A549 (cell line): Measurements from ENCODE around the gene NCAPD2. TPM values are rescaled to one million over a fixed set of nuclear protein-coding genes. Genes with fewer than 3 reads are reported as not detected.

ENCODE experiments used
- ATAC-seq, 2 experiments: fragments of 200-7000 bp in 1 of 2; fragments of >200 bp in 1 of 2; cut with Nextera tagmentation in 1 of 2; cut with Tn5 transposase in 1 of 2; 3 replicates each; pipeline versions ENCODE4 v1.8.0 to v1.9.1; 2018 to 2020; ENCODE audit warnings: mild to moderate bottlenecking in 1 of 2, moderate library complexity in 1 of 2
- CTCF ChIA-PET: fragments of 300-600 bp; sonication (Branson Sonifier 250); formaldehyde crosslinking; extraction: SDS; loops from one replicate; lab custom pipeline; 2021; ENCODE audit warnings: antibody characterized with exemption, inconsistent platforms; lab: Yijun Ruan, JAX
- POLR2A ChIA-PET: fragments of 350-600 bp; formaldehyde crosslinking; extraction: SDS; loops from one replicate; lab custom pipeline; 2021; ENCODE audit warnings: antibody characterized with exemption, inconsistent platforms; lab: Yijun Ruan, JAX
- DNase-seq, 2 experiments: peaks; one replicate each; pipeline versions ENCODE4 v3.0.0 to v3.0.0-alpha.2; 2011 to 2016; ENCODE audit warnings: low read depth in 1 of 2, low spot score in 1 of 2
- FAIRE-seq: peaks from 2 replicates; lab custom pipeline; 2011; peaks lifted over from hg19 to GRCh38; lab: Jason Lieb, UNC
- H3K27ac ChIP-seq, 2 experiments: fragments of >200 bp; sonication (Bioruptor Twin); formaldehyde crosslinking; 3 replicates each; pipeline ENCODE4 v1.5.1; 2016 to 2017
- H3K4me1 ChIP-seq: fragments of >200 bp; sonication (Bioruptor Twin); formaldehyde crosslinking; 3 replicates; pipeline ENCODE4 v1.6.1; 2016
- H3K4me2 ChIP-seq: fragments of >200 bp; sonication (Bioruptor Twin); formaldehyde crosslinking; 3 replicates; pipeline ENCODE4 v1.6.1; 2016
- H3K4me3 ChIP-seq: fragments of >200 bp; sonication (Bioruptor Twin); formaldehyde crosslinking; 3 replicates; pipeline ENCODE4 v1.5.1; 2016
- H3K9me3 ChIP-seq: fragments of >200 bp; sonication (Bioruptor Twin); formaldehyde crosslinking; 3 replicates; pipeline ENCODE4 v1.6.1; 2016
- BHLHE40 ChIP-seq: IDR thresholded peaks from 2 replicates; pipeline ENCODE4 v1.6.1; 2012; ENCODE audit warnings: low read depth, low read length, inconsistent platforms
- CEBPB ChIP-seq, 2 experiments: fragments of >200 bp in 1 of 2; sonication (Bioruptor Twin) in 1 of 2; formaldehyde crosslinking in 1 of 2; IDR thresholded peaks; 2 replicates each; pipeline ENCODE4 v1.6.1; 2012 to 2016
- FOSL2 ChIP-seq, 2 experiments: fragments of 450-650 bp in 1 of 2; fragments of >200 bp in 1 of 2; sonication (Bioruptor Twin) in 1 of 2; formaldehyde crosslinking; IDR thresholded peaks; 2 replicates each; pipeline versions ENCODE4 v1.5.0 to v1.6.1; 2016 to 2020; ENCODE audit warnings: mild to moderate bottlenecking in 1 of 2, moderate library complexity in 1 of 2
- KDM5A ChIP-seq: fragments of 200-600 bp; sonication (generic); IDR thresholded peaks from 2 replicates; pipeline ENCODE4 v1.6.1; 2016; ENCODE audit warnings: antibody characterized with exemption, mild to moderate bottlenecking
- MAX ChIP-seq: IDR thresholded peaks from 2 replicates; pipeline ENCODE4 v1.6.1; 2012
- POLR2AphosphoS2 ChIP-seq: conservative IDR thresholded peaks from 2 replicates; pipeline ENCODE4 v1.6.1; 2012; ENCODE audit warnings: low read length, improper control_type of control experiment, inconsistent platforms
- ZC3H11A ChIP-seq: fragments of 450-650 bp; IDR thresholded peaks from 2 replicates; pipeline ENCODE4 v1.6.1; 2014; ENCODE audit warnings: antibody characterized with exemption, mild to moderate bottlenecking
- ZSCAN20 ChIP-seq: fragments of 250-450 bp; sonication (Bioruptor Pico); IDR thresholded peaks from 2 replicates; pipeline ENCODE4 v1.8.0; 2022; ENCODE audit warnings: mild to moderate bottlenecking, moderate library complexity
- WGBS: methylation state at CpG from one replicate; pipeline ENCODE4 v1.1.6; 2017; ENCODE audit errors: missing lambda C conversion rate; 5-methylcytosine and 5-hydroxymethylcytosine counted together
- polyA plus RNA-seq, 4 experiments: library from polyadenylated mRNA; depleted of rRNA in 3 of 4; stranded (reverse); fragments of >200 nt; fragmentation: RNase III in 1 of 4; extraction: RNeasy Plus Mini Kit Qiagen cat#74134 plus additional on column Dnase treatment in 1 of 4; gene quantifications; 2 replicates in 3 of 4; 3 replicates in 1 of 4; pipeline ENCODE4 v1.2.3, GENCODE V29; 2011 to 2017
- TF ChIP-seq, protein P1 (sequence below): fragments of 200-600 bp; sonication (generic); IDR thresholded peaks from 2 replicates; pipeline ENCODE4 v1.6.1; 2016; ENCODE audit warnings: antibody characterized with exemption, mild to moderate bottlenecking, moderate library complexity
- TF ChIP-seq, protein P2 (sequence below): fragments of 450-650 bp; IDR thresholded peaks from 2 replicates; pipeline ENCODE4 v1.6.1; 2014; ENCODE audit warnings: antibody characterized with exemption

Gene NCAPD2
- polyA plus RNA-seq, 2 of the 4 experiments (the other 2 are of a cell fraction), result 82.0 to 130 TPM

- FAIRE-seq (no peak), DNase-seq (peak in 1 of 2 experiments; percentile 48), ATAC-seq (peak; percentile 14 to 16; a peak in 3 of 6 replicates)
- WGBS, result 66% methylated on average over 15 of the region's 15 CpGs
- no peak overlapping the region for H3K4me3 ChIP-seq
- peaks cover 41% of the 10 kb centered on the region for H3K4me1 ChIP-seq
- TF ChIP-seq KDM5A (no peak), ZC3H11A (no peak), FOSL2 (IDR thresholded peaks at IDR 0.05) (no peak), FOSL2 (CRISPR knock-in tag; IDR thresholded peaks at IDR 0.05) (peak; percentile 48), MAX (0 out of 2 replicates have a peak, but pooled peaks have one; percentile 2)
- TF ChIP-seq, protein P1, sequence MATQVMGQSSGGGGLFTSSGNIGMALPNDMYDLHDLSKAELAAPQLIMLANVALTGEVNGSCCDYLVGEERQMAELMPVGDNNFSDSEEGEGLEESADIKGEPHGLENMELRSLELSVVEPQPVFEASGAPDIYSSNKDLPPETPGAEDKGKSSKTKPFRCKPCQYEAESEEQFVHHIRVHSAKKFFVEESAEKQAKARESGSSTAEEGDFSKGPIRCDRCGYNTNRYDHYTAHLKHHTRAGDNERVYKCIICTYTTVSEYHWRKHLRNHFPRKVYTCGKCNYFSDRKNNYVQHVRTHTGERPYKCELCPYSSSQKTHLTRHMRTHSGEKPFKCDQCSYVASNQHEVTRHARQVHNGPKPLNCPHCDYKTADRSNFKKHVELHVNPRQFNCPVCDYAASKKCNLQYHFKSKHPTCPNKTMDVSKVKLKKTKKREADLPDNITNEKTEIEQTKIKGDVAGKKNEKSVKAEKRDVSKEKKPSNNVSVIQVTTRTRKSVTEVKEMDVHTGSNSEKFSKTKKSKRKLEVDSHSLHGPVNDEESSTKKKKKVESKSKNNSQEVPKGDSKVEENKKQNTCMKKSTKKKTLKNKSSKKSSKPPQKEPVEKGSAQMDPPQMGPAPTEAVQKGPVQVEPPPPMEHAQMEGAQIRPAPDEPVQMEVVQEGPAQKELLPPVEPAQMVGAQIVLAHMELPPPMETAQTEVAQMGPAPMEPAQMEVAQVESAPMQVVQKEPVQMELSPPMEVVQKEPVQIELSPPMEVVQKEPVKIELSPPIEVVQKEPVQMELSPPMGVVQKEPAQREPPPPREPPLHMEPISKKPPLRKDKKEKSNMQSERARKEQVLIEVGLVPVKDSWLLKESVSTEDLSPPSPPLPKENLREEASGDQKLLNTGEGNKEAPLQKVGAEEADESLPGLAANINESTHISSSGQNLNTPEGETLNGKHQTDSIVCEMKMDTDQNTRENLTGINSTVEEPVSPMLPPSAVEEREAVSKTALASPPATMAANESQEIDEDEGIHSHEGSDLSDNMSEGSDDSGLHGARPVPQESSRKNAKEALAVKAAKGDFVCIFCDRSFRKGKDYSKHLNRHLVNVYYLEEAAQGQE, result no peak
- H3K27ac ChIP-seq, result peak overlapping the region; percentile 60 to 79
- POLR2A ChIA-PET, result interaction anchor here (0.6 to 3.4 kb wide), 5 partner anchors 14 to 51 kb away, joined by 3 to 34 read pairs (median 4); partner anchors contain the start of genes GAPDH and NOP2
- H3K4me2 ChIP-seq, result peak overlapping the region; percentile 62
- CTCF ChIA-PET, result interaction anchor here (0.8 to 25.9 kb wide), 9 partner anchors 2 to 276 kb away, joined by 3 to 491 read pairs (median 4); partner anchors contain the start of genes GAPDH, IFFO1 and NOP2
- no peaks in the 10 kb centered on the region for H3K9me3 ChIP-seq
Observed at GRCh38 chr12:6548966-6549683, 55.2 kb downstream of the NCAPD2 start.

DNA sequence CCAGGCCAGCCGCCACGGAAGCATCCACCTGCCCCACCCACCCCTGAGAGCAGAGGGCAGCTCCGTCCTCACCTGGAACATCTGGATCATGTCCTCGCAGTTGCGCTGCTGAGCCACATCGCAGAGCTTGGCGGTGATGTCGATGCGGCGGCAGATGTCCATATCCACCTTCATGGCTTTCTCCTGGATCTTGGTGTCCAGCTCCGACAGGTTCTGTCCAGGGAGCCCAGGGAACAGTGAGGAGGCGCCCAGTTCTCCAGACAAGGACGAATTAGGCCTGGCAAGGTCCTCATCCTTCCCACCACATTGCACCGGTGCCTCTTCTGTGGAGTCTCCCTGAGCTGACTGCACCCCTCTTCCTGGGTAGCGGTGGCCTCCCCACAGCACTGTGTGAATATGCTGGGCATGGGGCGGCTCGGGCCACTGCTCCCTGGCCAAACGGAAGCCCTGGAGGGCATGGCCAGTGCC is 55.8 kb downstream of the NCAPD2 start:
- Histone ChIP-seq H3K9me3 (no peaks in the 10 kb centered on the region), H3K4me2 (peak overlapping the region; percentile 62), H3K4me3 (no peak overlapping the region), H3K27ac (peak overlapping the region; percentile 60 to 79; a peak in 5 of 6 replicates), H3K4me1 (peaks cover 41% of the 10 kb centered on the region)
- DNase-seq, result no peak
- CTCF ChIA-PET, result interaction anchor here (0.8 to 25.9 kb wide), 6 partner anchors 3 to 275 kb away, joined by 3 to 491 read pairs (median 5); partner anchors contain the start of genes GAPDH, IFFO1 and NOP2
- FAIRE-seq, result no peak
- no peak for ATAC-seq
- 97% methylated on average over 16 of the region's 18 CpGs for WGBS
- TF ChIP-seq BHLHE40, result no peak
- TF ChIP-seq POLR2AphosphoS2, result no peak
- POLR2A ChIA-PET, result interaction anchor here (0.6 to 3.4 kb wide), 5 partner anchors 14 to 50 kb away, joined by 3 to 34 read pairs (median 4); partner anchors contain the start of genes GAPDH and NOP2

GRCh38 chr12:6550294-6551062 is 56.6 kb downstream of the NCAPD2 start:
- 0 out of 4 replicates have a peak, but pooled peaks of 1 of the 2 experiments have one; percentile 32 for TF ChIP-seq CEBPB (IDR thresholded peaks at IDR 0.05)
- TF ChIP-seq, protein P2, sequence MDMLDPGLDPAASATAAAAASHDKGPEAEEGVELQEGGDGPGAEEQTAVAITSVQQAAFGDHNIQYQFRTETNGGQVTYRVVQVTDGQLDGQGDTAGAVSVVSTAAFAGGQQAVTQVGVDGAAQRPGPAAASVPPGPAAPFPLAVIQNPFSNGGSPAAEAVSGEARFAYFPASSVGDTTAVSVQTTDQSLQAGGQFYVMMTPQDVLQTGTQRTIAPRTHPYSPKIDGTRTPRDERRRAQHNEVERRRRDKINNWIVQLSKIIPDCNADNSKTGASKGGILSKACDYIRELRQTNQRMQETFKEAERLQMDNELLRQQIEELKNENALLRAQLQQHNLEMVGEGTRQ, result no peak
- TF ChIP-seq ZSCAN20 (CRISPR knock-in tag), result no peak
- H3K27ac ChIP-seq, result peak overlapping the region in 1 of 2 experiments; percentile 79; a peak in 2 of 6 replicates
- ATAC-seq (no peak), DNase-seq (no peak), FAIRE-seq (no peak)
- peaks cover 41% of the 10 kb centered on the region for H3K4me1 ChIP-seq
- 90% methylated on average over 23 of the region's 24 CpGs for WGBS
- no peak overlapping the region for H3K4me3 ChIP-seq
- ChIA-PET CTCF (interaction anchor here (0.8 to 25.9 kb wide), 6 partner anchors 4 to 274 kb away, joined by 3 to 491 read pairs (median 6); partner anchors contain the start of genes GAPDH, IFFO1 and NOP2), POLR2A (interaction anchor here (0.5 to 3.4 kb wide), 3 partner anchors 9 to 15 kb away, joined by 3 to 34 read pairs (median 6); partner anchors contain the start of gene GAPDH)
- no peaks in the 10 kb centered on the region for H3K9me3 ChIP-seq
- H3K4me2 ChIP-seq, result no peak overlapping the region
